WI38 (cell line): ENCODE data around the gene OXSR1.
"Not testable (repeated sequence)": the region's sequence is repeated elsewhere in the genome, so short reads cannot be mapped to it uniquely, and the experiment has no call there.

ENCODE experiments used
- H3K4me3 ChIP-seq: 2 replicates; pipeline ENCODE4 v1.5.1; 2011; ENCODE audit warnings: low read depth, mild to moderate bottlenecking, control low read depth, low read length
- CTCF ChIP-seq: IDR thresholded peaks from 2 replicates; pipeline ENCODE4 v1.5.1; 2012; ENCODE audit warnings: low read depth, mild to moderate bottlenecking, control low read depth, low read length

The OXSR1 gene

GRCh38 chr3:38130631-38131065 lies 34.7 kb upstream of the OXSR1 start:
- H3K4me3 ChIP-seq, result no peak overlapping the region
- no peak for TF ChIP-seq CTCF

GRCh38 chr3:38131621-38132369 lies 33.5 kb upstream of the OXSR1 start:
- TF ChIP-seq CTCF, result peak; percentile 60
- no peak overlapping the region for H3K4me3 ChIP-seq

- H3K4me3 ChIP-seq, result no peak overlapping the region
Observed at GRCh38 chr3:38133209-38133556, 32.2 kb upstream of the OXSR1 start.

GRCh38 chr3:38133557-38134405 lies 31.6 kb upstream of the OXSR1 start:
- no peak for TF ChIP-seq CTCF
- H3K4me3 ChIP-seq, result no peak overlapping the region

More at GRCh38 chr3:38133209-38133556, 32.2 kb upstream of the OXSR1 start:
- no peak for TF ChIP-seq CTCF

- not testable (repeated sequence) for H3K4me3 ChIP-seq
Observed at GRCh38 chr3:38134517-38135143, 30.7 kb upstream of the OXSR1 start.

- peak overlapping the region; percentile 87 for H3K4me3 ChIP-seq
Observed at GRCh38 chr3:38135621-38136277, 29.6 kb upstream of the OXSR1 start.

- H3K4me3 ChIP-seq, result peak overlapping the region; percentile 87
- TF ChIP-seq CTCF, result no peak
Observed at GRCh38 chr3:38136393-38136776, 29.0 kb upstream of the OXSR1 start.
